Stimulated activated CD8-positive, alpha-beta memory T cell treated with anti-CD3 and anti-CD28 coated beads, Interleukin-12 subunit alpha, Interleukin-12 subunit beta, amount 100 ng/mL, for 1 hour (primary cell): ENCODE measurements around the gene CNTFR.

Source experiments
- DNase-seq: peaks from one replicate; pipeline ENCODE4 v3.0.0-alpha.2; 2020; ENCODE audit warnings: low read depth

Gene CNTFR

GRCh38 chr9:34507556-34507955, 82.0 kb downstream of the CNTFR start:
- no peak for DNase-seq

GRCh38 chr9:34506623-34507022, 82.9 kb downstream of the CNTFR start:
- no peak for DNase-seq

- DNase-seq = no peak
Measured at GRCh38 chr9:34505370-34506120, 84.0 kb downstream of the CNTFR start.

- DNase-seq = no peak
Measured at GRCh38 chr9:34503406-34503805, 86.1 kb downstream of the CNTFR start.

GRCh38 chr9:34502891-34503290, 86.6 kb downstream of the CNTFR start:
- no peak for DNase-seq

GRCh38 chr9:34502471-34502870, 87.1 kb downstream of the CNTFR start:
- no peak for DNase-seq

GRCh38 chr9:34501889-34502425, 87.6 kb downstream of the CNTFR start:
- no peak for DNase-seq
